VCaP (cell line): ENCODE measurements around the gene MLC1.

Source experiments
- H3K27ac ChIP-seq: fragments of 450-650 bp; 2 replicates; pipeline ENCODE4 v1.5.1; 2017
- TF ChIP-seq, protein P1 (sequence below): fragments of 450-650 bp; conservative IDR thresholded peaks from 2 replicates; pipeline ENCODE4 v1.5.1; 2017; ENCODE audit warnings: mild to moderate bottlenecking, moderate library complexity

Gene MLC1

GRCh38 chr22:50045211-50046018 is 39.8 kb downstream of the MLC1 start:
- TF ChIP-seq, protein P1, sequence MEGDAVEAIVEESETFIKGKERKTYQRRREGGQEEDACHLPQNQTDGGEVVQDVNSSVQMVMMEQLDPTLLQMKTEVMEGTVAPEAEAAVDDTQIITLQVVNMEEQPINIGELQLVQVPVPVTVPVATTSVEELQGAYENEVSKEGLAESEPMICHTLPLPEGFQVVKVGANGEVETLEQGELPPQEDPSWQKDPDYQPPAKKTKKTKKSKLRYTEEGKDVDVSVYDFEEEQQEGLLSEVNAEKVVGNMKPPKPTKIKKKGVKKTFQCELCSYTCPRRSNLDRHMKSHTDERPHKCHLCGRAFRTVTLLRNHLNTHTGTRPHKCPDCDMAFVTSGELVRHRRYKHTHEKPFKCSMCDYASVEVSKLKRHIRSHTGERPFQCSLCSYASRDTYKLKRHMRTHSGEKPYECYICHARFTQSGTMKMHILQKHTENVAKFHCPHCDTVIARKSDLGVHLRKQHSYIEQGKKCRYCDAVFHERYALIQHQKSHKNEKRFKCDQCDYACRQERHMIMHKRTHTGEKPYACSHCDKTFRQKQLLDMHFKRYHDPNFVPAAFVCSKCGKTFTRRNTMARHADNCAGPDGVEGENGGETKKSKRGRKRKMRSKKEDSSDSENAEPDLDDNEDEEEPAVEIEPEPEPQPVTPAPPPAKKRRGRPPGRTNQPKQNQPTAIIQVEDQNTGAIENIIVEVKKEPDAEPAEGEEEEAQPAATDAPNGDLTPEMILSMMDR, result no peak
- H3K27ac ChIP-seq, result no peak overlapping the region

- H3K27ac ChIP-seq, result no peak overlapping the region
- TF ChIP-seq, protein P1, result no peak
Measured at GRCh38 chr22:50044485-50045118, 40.6 kb downstream of the MLC1 start.

- TF ChIP-seq, protein P1, result no peak
- no peak overlapping the region for H3K27ac ChIP-seq
Measured at GRCh38 chr22:50041361-50042065, 43.7 kb downstream of the MLC1 start.

- TF ChIP-seq, protein P1, result no peak
- no peak overlapping the region for H3K27ac ChIP-seq
Measured at GRCh38 chr22:50040717-50041116, 44.5 kb downstream of the MLC1 start.

DNA sequence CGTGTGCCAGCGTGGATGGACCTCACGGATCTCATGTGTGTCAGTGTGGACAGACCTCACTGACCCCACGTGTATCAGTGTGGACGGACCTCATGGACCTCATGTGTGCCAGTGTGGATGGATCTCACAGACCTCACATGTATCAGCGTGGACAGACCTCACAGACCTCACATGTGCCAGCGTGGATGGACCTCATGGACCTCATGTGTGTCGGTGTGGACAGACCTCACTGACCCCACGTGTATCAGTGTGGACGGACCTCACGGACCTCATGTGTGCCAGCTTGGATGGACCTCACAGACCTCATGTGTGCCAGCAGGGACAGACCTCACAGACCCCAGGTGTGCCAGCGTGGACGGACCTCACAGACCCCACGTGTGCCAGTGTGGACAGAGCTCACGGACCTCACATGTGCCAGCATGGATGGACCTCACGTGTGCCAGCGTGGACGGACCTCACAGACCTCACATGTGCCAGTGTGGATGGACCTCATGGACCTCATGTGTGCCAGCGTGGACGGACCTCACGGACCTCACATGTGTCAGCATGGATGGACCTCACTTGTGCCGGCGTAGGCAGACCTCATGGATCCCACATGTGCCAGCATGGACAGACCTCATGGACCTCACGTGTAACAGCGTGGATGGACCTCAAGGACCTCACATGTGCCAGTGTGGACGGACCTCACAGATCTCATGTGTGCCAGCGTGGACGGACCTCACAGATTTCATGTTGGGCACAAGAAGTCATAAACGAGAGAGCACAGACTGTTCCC is 45.4 kb downstream of the MLC1 start:
- H3K27ac ChIP-seq, result no peak overlapping the region
- TF ChIP-seq, protein P1, result no peak

GRCh38 chr22:50035976-50036724 is 49.1 kb downstream of the MLC1 start:
- no peak overlapping the region for H3K27ac ChIP-seq
- TF ChIP-seq, protein P1, result no peak
